ENCODE data around the gene POC1A.

GRCh38 chr3:52088445-52089367 is 65.5 kb downstream of the POC1A start:
- TF ChIP-seq GATA3 (IDR thresholded peaks at IDR 0.05; ENCODE audit: low read depth, low read length) (no peak), GATA2 (IDR thresholded peaks at IDR 0.05; ENCODE audit: low read depth, low read length) (no peak)

Measured in SH-SY5Y (cell line).